Measurements from ENCODE around the gene SKI.

DNA sequence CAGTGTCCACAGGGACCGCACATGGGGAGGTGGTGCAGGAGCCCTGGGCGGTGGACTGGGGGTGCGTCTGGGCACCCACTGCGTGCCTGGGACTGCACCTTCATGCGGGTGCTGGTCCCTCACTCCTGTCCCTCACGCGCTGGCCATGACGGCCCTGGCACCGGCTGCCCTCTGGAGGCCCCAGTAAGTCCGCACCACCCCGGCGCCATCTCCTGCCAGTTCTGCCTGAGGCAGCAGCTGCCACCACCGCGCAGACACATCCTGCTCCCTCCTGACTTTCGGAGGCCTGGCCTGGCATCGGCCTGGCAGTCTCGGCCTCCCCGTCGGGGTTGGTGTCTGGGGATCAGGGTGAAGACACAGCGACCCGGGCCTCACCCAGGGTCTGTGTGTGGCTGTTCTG lies 98.4 kb downstream of the SKI start:
- TF ChIP-seq ZNF217 (CRISPR knock-in tag; IDR thresholded peaks at IDR 0.05) (no peak), POLR2A (conservative IDR thresholded peaks at IDR 0.05) (no peak), YY1 (IDR thresholded peaks at IDR 0.05; ENCODE audit: borderline replicate concordance in 1 of 3, control insufficient read depth in 1 of 3, extremely low read depth in 1 of 3, insufficient read depth in 3 of 3, insufficient read length in 1 of 3, insufficient replicate concordance in 2 of 3, low read depth in 1 of 3, low read length in 2 of 3) (no peak), ZBTB1 (CRISPR knock-in tag; IDR thresholded peaks at IDR 0.05; ENCODE audit: borderline replicate concordance, low read depth) (no peak), SP1 (CRISPR knock-in tag; IDR thresholded peaks at IDR 0.05) (no peak), MYBL2 (IDR thresholded peaks at IDR 0.05; ENCODE audit: low read depth) (no peak), MYBL2 (CRISPR knock-in tag; IDR thresholded peaks at IDR 0.05; ENCODE audit: borderline replicate concordance) (no peak), ESRRB (CRISPR knock-in tag; IDR thresholded peaks at IDR 0.05; ENCODE audit: borderline replicate concordance) (no peak), MYC (IDR thresholded peaks at IDR 0.05; ENCODE audit: low read depth, low read length) (no peak), MYC (CRISPR knock-in tag; IDR thresholded peaks at IDR 0.05; ENCODE audit: borderline replicate concordance, low read depth) (no peak)
- TF ChIP-seq, protein P1, sequence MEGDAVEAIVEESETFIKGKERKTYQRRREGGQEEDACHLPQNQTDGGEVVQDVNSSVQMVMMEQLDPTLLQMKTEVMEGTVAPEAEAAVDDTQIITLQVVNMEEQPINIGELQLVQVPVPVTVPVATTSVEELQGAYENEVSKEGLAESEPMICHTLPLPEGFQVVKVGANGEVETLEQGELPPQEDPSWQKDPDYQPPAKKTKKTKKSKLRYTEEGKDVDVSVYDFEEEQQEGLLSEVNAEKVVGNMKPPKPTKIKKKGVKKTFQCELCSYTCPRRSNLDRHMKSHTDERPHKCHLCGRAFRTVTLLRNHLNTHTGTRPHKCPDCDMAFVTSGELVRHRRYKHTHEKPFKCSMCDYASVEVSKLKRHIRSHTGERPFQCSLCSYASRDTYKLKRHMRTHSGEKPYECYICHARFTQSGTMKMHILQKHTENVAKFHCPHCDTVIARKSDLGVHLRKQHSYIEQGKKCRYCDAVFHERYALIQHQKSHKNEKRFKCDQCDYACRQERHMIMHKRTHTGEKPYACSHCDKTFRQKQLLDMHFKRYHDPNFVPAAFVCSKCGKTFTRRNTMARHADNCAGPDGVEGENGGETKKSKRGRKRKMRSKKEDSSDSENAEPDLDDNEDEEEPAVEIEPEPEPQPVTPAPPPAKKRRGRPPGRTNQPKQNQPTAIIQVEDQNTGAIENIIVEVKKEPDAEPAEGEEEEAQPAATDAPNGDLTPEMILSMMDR (IDR thresholded peaks at IDR 0.05 in 2 of 3, conservative IDR thresholded peaks at IDR 0.05 in 1 of 3; ENCODE audit: insufficient read depth in 2 of 3, low read depth in 1 of 3, low read length in 3 of 3) = no peak
- TF ChIP-seq, protein P2, sequence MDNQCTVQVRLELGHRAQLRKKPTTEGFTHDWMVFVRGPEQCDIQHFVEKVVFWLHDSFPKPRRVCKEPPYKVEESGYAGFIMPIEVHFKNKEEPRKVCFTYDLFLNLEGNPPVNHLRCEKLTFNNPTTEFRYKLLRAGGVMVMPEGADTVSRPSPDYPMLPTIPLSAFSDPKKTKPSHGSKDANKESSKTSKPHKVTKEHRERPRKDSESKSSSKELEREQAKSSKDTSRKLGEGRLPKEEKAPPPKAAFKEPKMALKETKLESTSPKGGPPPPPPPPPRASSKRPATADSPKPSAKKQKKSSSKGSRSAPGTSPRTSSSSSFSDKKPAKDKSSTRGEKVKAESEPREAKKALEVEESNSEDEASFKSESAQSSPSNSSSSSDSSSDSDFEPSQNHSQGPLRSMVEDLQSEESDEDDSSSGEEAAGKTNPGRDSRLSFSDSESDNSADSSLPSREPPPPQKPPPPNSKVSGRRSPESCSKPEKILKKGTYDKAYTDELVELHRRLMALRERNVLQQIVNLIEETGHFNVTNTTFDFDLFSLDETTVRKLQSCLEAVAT (IDR thresholded peaks at IDR 0.05) = no peak

Measured in K562 (cell line).